Subcutaneous abdominal adipose tissue (tissue), 5 donors: Measurements from ENCODE around the gene AVPR2.

ENCODE experiments used
- H3K27ac ChIP-seq: one replicate; pipeline ENCODE4 v1.7.0; 2013; ENCODE audit warnings: low read depth, mild to moderate bottlenecking, inconsistent platforms, low read length, moderate library complexity
- H3K27me3 ChIP-seq, 5 donors: one replicate each; pipeline ENCODE4 v1.7.0; 2013; ENCODE audit warnings: low read length in 5 of 5, inconsistent platforms in 1 of 5; ENCODE audit not compliant: control insufficient read depth in 5 of 5, insufficient read depth in 4 of 5
- H3K36me3 ChIP-seq, 5 donors: one replicate each; pipeline ENCODE4 v1.7.0; 2013; ENCODE audit warnings: low read length in 5 of 5; ENCODE audit not compliant: control insufficient read depth in 5 of 5, insufficient read depth in 5 of 5
- H3K4me1 ChIP-seq, 5 donors: one replicate each; pipeline ENCODE4 v1.7.0; 2013; ENCODE audit warnings: low read length in 5 of 5, mild to moderate bottlenecking in 3 of 5, moderate library complexity in 1 of 5; ENCODE audit not compliant: control insufficient read depth in 5 of 5, insufficient read depth in 5 of 5
- H3K4me3 ChIP-seq, 5 donors: one replicate each; pipeline ENCODE4 v1.7.0; 2013; ENCODE audit warnings: low read length in 5 of 5, low read depth in 1 of 5
- H3K9ac ChIP-seq, 5 donors: one replicate each; pipeline ENCODE4 v1.7.0; 2013; ENCODE audit warnings: low read length in 5 of 5, mild to moderate bottlenecking in 4 of 5, moderate library complexity in 3 of 5
- H3K9me3 ChIP-seq, 5 donors: one replicate each; pipeline ENCODE4 v1.7.0; 2013; ENCODE audit warnings: low read length in 5 of 5; ENCODE audit not compliant: control insufficient read depth in 5 of 5
- donor health status: healthy.
- donor health status: healthy.
- donor health status: healthy.
- donor health status: healthy.
- donor health status: healthy.

The AVPR2 gene

GRCh38 chrX:153902385-153902784 lies 2.1 kb upstream of the AVPR2 start:
- Histone ChIP-seq H3K36me3 (no peaks in the 10 kb centered on the region), H3K27me3 (peaks cover 8 to 31% (median 18%) of the 10 kb centered on the region in 5 donors), H3K4me3 (peak overlapping the region in 1 of 5 donors; percentile 7), H3K27ac (no peak overlapping the region), H3K4me1 (peaks cover 0 to 59% (median 28%) of the 10 kb centered on the region in 5 donors), H3K9me3 (no peaks in the 10 kb centered on the region), H3K9ac (no peak overlapping the region)

GRCh38 chrX:153903238-153903980 lies 1.1 kb upstream of the AVPR2 start:
- Histone ChIP-seq H3K9ac (no peak overlapping the region), H3K4me3 (peak overlapping the region in 2 of 5 donors; percentile 55 to 62), H3K27me3 (peaks cover 12 to 32% (median 18%) of the 10 kb centered on the region in 5 donors), H3K27ac (no peak overlapping the region), H3K9me3 (no peaks in the 10 kb centered on the region), H3K4me1 (peaks cover 0 to 60% (median 28%) of the 10 kb centered on the region in 5 donors), H3K36me3 (peaks cover 0 to 4% (median 0%) of the 10 kb centered on the region in 5 donors)

- H3K4me1 ChIP-seq: peaks cover 0 to 64% (median 28%) of the 10 kb centered on the region in 5 donors
- H3K27me3 ChIP-seq: peaks cover 12 to 33% (median 21%) of the 10 kb centered on the region in 5 donors
- peaks cover 0 to 4% (median 0%) of the 10 kb centered on the region in 5 donors for H3K36me3 ChIP-seq
- no peaks in the 10 kb centered on the region for H3K9me3 ChIP-seq
- H3K9ac ChIP-seq: peak overlapping the region in 1 of 5 donors; percentile 8
- peak overlapping the region in 3 of 5 donors; percentile 50 to 62 (median 55) for H3K4me3 ChIP-seq
- H3K27ac ChIP-seq: no peak overlapping the region
Measured at GRCh38 chrX:153905481-153906095, 1.1 kb downstream of the AVPR2 start.

DNA sequence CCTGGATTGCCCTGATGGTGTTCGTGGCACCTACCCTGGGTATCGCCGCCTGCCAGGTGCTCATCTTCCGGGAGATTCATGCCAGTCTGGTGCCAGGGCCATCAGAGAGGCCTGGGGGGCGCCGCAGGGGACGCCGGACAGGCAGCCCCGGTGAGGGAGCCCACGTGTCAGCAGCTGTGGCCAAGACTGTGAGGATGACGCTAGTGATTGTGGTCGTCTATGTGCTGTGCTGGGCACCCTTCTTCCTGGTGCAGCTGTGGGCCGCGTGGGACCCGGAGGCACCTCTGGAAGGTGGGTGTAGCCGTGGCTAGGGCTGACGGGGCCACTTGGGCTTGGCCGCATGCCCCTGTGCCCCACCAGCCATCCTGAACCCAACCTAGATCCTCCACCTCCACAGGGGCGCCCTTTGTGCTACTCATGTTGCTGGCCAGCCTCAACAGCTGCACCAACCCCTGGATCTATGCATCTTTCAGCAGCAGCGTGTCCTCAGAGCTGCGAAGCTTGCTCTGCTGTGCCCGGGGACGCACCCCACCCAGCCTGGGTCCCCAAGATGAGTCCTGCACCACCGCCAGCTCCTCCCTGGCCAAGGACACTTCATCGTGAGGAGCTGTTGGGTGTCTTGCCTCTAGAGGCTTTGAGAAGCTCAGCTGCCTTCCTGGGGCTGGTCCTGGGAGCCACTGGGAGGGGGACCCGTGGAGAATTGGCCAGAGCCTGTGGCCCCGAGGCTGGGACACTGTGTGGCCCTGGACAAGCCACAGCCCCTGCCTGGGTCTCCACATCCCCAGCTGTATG lies 1.8 kb downstream of the AVPR2 start:
- Histone ChIP-seq H3K27me3 (peaks cover 12 to 36% (median 25%) of the 10 kb centered on the region in 5 donors), H3K27ac (no peak overlapping the region), H3K9ac (no peak overlapping the region), H3K4me1 (peaks cover 0 to 58% (median 22%) of the 10 kb centered on the region in 5 donors), H3K36me3 (peaks cover 0 to 4% (median 0%) of the 10 kb centered on the region in 5 donors), H3K9me3 (no peaks in the 10 kb centered on the region), H3K4me3 (peak overlapping the region in 2 of 5 donors; percentile 50 to 62)

GRCh38 chrX:153907456-153907855 lies 3.0 kb downstream of the AVPR2 start:
- Histone ChIP-seq H3K36me3 (peaks cover 0 to 4% (median 0%) of the 10 kb centered on the region in 5 donors), H3K27ac (no peak overlapping the region), H3K9ac (no peak overlapping the region), H3K4me1 (peaks cover 0 to 47% (median 14%) of the 10 kb centered on the region in 5 donors), H3K27me3 (peaks cover 12 to 39% (median 25%) of the 10 kb centered on the region in 5 donors), H3K4me3 (no peak overlapping the region), H3K9me3 (no peaks in the 10 kb centered on the region)

GRCh38 chrX:153908219-153908860 lies 3.9 kb downstream of the AVPR2 start:
- peaks cover 0 to 38% (median 7%) of the 10 kb centered on the region in 5 donors for H3K4me1 ChIP-seq
- no peak overlapping the region for H3K27ac ChIP-seq
- H3K9ac ChIP-seq: no peak overlapping the region
- H3K36me3 ChIP-seq: peaks cover 0 to 10% (median 0%) of the 10 kb centered on the region in 5 donors
- no peak overlapping the region for H3K4me3 ChIP-seq
- H3K9me3 ChIP-seq: no peaks in the 10 kb centered on the region
- peaks cover 12 to 42% (median 25%) of the 10 kb centered on the region in 5 donors for H3K27me3 ChIP-seq

DNA sequence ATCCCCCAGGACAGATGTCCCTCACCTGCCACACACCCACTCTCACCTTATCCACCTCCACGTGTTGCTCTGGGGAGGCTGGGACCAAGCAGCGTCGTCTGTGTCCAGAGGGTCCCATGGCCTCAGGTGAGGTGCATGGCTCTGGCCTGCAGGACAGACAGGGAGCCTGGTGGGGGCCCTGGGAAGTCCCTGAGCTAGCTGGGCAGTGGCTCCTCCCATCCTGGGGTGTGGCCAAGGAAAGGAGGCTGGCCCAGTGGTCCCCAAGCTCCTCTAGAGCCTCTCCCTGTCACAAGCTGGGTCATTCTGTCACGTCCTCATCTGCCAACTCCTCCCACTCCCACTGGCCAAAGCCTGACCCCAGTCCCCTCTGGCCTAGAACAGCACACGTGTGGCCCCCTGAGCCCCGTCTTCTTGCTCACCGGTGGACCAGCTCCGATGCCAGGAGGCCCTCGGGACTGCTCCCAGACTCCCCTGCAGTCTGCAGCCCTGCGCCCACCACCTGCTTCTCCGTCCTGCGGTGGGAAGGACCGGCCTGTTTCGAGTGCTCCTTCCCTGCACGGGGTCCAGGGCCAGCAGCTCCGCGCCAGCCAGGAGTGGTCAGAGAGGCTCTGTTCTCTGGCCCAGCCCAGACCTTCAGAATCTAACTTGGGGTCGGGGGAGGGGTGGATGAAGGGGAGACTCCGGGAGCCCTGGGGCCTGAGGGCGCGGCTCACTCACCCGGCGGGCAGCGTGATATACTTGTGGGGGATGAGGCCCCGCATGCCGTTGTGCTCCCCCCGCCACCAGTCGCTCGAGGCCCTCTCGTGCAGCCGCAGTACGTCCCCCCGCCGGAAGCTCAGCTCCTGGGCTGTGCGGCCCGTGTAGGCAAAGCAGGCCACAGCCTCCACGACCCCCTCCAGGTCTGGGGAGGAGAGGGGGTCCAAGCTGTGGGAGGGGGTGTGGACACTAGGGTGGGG lies 4.8 kb downstream of the AVPR2 start:
- H3K4me3 ChIP-seq: no peak overlapping the region
- peaks cover 0 to 10% (median 0%) of the 10 kb centered on the region in 5 donors for H3K36me3 ChIP-seq
- H3K9ac ChIP-seq: no peak overlapping the region
- peaks cover 0 to 30% (median 0%) of the 10 kb centered on the region in 5 donors for H3K4me1 ChIP-seq
- H3K27ac ChIP-seq: no peak overlapping the region
- peaks cover 12 to 45% (median 21%) of the 10 kb centered on the region in 5 donors for H3K27me3 ChIP-seq
- H3K9me3 ChIP-seq: no peaks in the 10 kb centered on the region

- Histone ChIP-seq H3K9ac (no peak overlapping the region), H3K27me3 (peaks cover 12 to 43% (median 21%) of the 10 kb centered on the region in 5 donors)
Measured at GRCh38 chrX:153909980-153910360, 5.5 kb downstream of the AVPR2 start.

More at GRCh38 chrX:153909980-153910360, 5.5 kb downstream of the AVPR2 start:
- Histone ChIP-seq H3K4me3 (no peak overlapping the region), H3K27ac (no peak overlapping the region), H3K36me3 (peaks cover 0 to 10% (median 0%) of the 10 kb centered on the region in 5 donors), H3K4me1 (peaks cover 0 to 30% (median 0%) of the 10 kb centered on the region in 5 donors), H3K9me3 (no peaks in the 10 kb centered on the region)
